ENCODE results near the gene DARS2. TPM values are rescaled to one million over a fixed set of nuclear protein-coding genes. Genes with fewer than 3 reads are reported as not detected.
"Not testable (repeated sequence)": the region's sequence is repeated elsewhere in the genome, so short reads cannot be mapped to it uniquely, and the experiment has no call there.

Gene DARS2
- polyA plus RNA-seq = 10 to 100 TPM in 2 of 4 donors, 1 to 10 TPM in 2; 5.1 to 22.3 (median 13.0) TPM
- long read RNA-seq, donor 1 = 0 reads
- long read RNA-seq, donor 2, partial matches to known transcripts = 207 of 560 reads
- long read RNA-seq, donor 2, other reads (novel, unspliced or antisense) = 352 of 560 reads
- long read RNA-seq, donor 3 = 0 reads
- long read RNA-seq, donor 4 = 0 reads
- long read RNA-seq, donor 5, partial matches to known transcripts = 6 of 6 reads
- long read RNA-seq, donor 5, other reads (novel, unspliced or antisense) = 0 of 6 reads
- long read RNA-seq, donor 6, partial matches to known transcripts = 0 of 1 reads
- long read RNA-seq, donor 6, other reads (novel, unspliced or antisense) = 0 of 1 reads
- long read RNA-seq, donor 7 = 0 reads
- long read RNA-seq, donor 8, partial matches to known transcripts = 19 of 85 reads
- long read RNA-seq, donor 8, other reads (novel, unspliced or antisense) = 66 of 85 reads
- long read RNA-seq, donor 9 = 0 reads
- long read RNA-seq, donor 10, partial matches to known transcripts = 319 of 966 reads
- long read RNA-seq, donor 10, other reads (novel, unspliced or antisense) = 644 of 966 reads

GRCh38 chr1:173824315-173825081 lies at the start of gene DARS2, which contains the start of gene CENPL:
Gene DARS2 (plus strand): TSS chr1:173824673. CDS start chr1:173825230, 557 bp downstream.
Gene CENPL (minus strand): TSS chr1:173824883. CDS start chr1:173811299, 13,584 bp downstream.
- no peak for FAIRE-seq
- 0% methylated on average over 52 to 55 of the region's 55 CpGs for WGBS, 3 donors
- peak within 1 kb of the TSS; percentile 56 to 76 (median 66) for H3K4me3 ChIP-seq (ENCODE audit: low read depth in 1 of 3, low read length in 3 of 3)
- peak; percentile 98 for DNase-seq
- H3K27me3 ChIP-seq (ENCODE audit: control insufficient read depth in 3 of 3, insufficient read depth in 3 of 3, low read length in 3 of 3) = no peaks in the 10 kb centered on the region
- peak within 1 kb of the TSS; percentile 74 to 95 (median 94) for H3K27ac ChIP-seq (ENCODE audit: low read depth in 1 of 3, low read length in 2 of 3)
- H3K9me3 ChIP-seq (ENCODE audit: control insufficient read depth in 2 of 2, insufficient read depth in 1 of 2, low read depth in 1 of 2, low read length in 1 of 2) = no peaks in the 10 kb centered on the region
- H3K36me3 ChIP-seq (ENCODE audit: control insufficient read depth in 3 of 3, insufficient read depth in 2 of 3, low read depth in 1 of 3, low read length in 3 of 3) = peaks cover 0 to 5% (median 0%) of the 10 kb centered on the region in 3 donors
- H3K4me1 ChIP-seq (ENCODE audit: control insufficient read depth in 3 of 3, insufficient read depth in 2 of 3, low read depth in 1 of 3, low read length in 2 of 3) = peaks cover 0 to 5% (median 0%) of the 10 kb centered on the region in 3 donors

- DNase-seq (no peak), FAIRE-seq (no peak)
- WGBS, 3 donors = 85 to 91% (median 86%) methylated on average over 5 of the region's 5 CpGs
- H3K4me3 ChIP-seq (ENCODE audit: low read depth in 1 of 3, low read length in 3 of 3) = no peak overlapping the region
- no peaks in the 10 kb centered on the region for H3K4me1 ChIP-seq (ENCODE audit: control insufficient read depth in 3 of 3, insufficient read depth in 2 of 3, low read depth in 1 of 3, low read length in 2 of 3)
- no peaks in the 10 kb centered on the region for H3K9me3 ChIP-seq (ENCODE audit: control insufficient read depth in 2 of 2, insufficient read depth in 1 of 2, low read depth in 1 of 2, low read length in 1 of 2)
- peaks cover 4 to 24% (median 11%) of the 10 kb centered on the region in 3 donors for H3K36me3 ChIP-seq (ENCODE audit: control insufficient read depth in 3 of 3, insufficient read depth in 2 of 3, low read depth in 1 of 3, low read length in 3 of 3)
- H3K27me3 ChIP-seq (ENCODE audit: control insufficient read depth in 3 of 3, insufficient read depth in 3 of 3, low read length in 3 of 3) = no peaks in the 10 kb centered on the region
- no peak overlapping the region for H3K27ac ChIP-seq (ENCODE audit: low read depth in 1 of 3, low read length in 2 of 3)
These were observed 48.8 kb upstream of the DARS2 start for GRCh38 chr1:173775578-173776226.

GRCh38 chr1:173779936-173780335 lies 44.5 kb upstream of the DARS2 start:
- no peak overlapping the region for H3K4me3 ChIP-seq (ENCODE audit: low read depth in 1 of 3, low read length in 3 of 3)
- no peaks in the 10 kb centered on the region for H3K27me3 ChIP-seq (ENCODE audit: control insufficient read depth in 3 of 3, insufficient read depth in 3 of 3, low read length in 3 of 3)
- no peaks in the 10 kb centered on the region for H3K4me1 ChIP-seq (ENCODE audit: control insufficient read depth in 3 of 3, insufficient read depth in 2 of 3, low read depth in 1 of 3, low read length in 2 of 3)
- no peak overlapping the region for H3K27ac ChIP-seq (ENCODE audit: low read depth in 1 of 3, low read length in 2 of 3)
- H3K9me3 ChIP-seq (ENCODE audit: control insufficient read depth in 2 of 2, insufficient read depth in 1 of 2, low read depth in 1 of 2, low read length in 1 of 2) = no peaks in the 10 kb centered on the region
- FAIRE-seq (no peak), DNase-seq (no peak)
- H3K36me3 ChIP-seq (ENCODE audit: control insufficient read depth in 3 of 3, insufficient read depth in 2 of 3, low read depth in 1 of 3, low read length in 3 of 3) = peaks cover 7 to 26% (median 21%) of the 10 kb centered on the region in 3 donors
- 98 to 99% (median 99%) methylated on average over 4 of the region's 4 CpGs for whole genome bisulfite sequencing, 3 donors

- Histone ChIP-seq H3K27me3 (ENCODE audit: control insufficient read depth in 3 of 3, insufficient read depth in 3 of 3, low read length in 3 of 3) (no peaks in the 10 kb centered on the region), H3K4me1 (ENCODE audit: control insufficient read depth in 3 of 3, insufficient read depth in 2 of 3, low read depth in 1 of 3, low read length in 2 of 3) (no peaks in the 10 kb centered on the region), H3K36me3 (ENCODE audit: control insufficient read depth in 3 of 3, insufficient read depth in 2 of 3, low read depth in 1 of 3, low read length in 3 of 3) (peaks cover 6 to 20% (median 20%) of the 10 kb centered on the region in 3 donors), H3K27ac (ENCODE audit: low read depth in 1 of 3, low read length in 2 of 3) (no peak overlapping the region), H3K4me3 (ENCODE audit: low read depth in 1 of 3, low read length in 3 of 3) (no peak overlapping the region), H3K9me3 (ENCODE audit: control insufficient read depth in 2 of 2, insufficient read depth in 1 of 2, low read depth in 1 of 2, low read length in 1 of 2) (no peaks in the 10 kb centered on the region)
- FAIRE-seq = no peak
- no peak for DNase-seq
- WGBS, 3 donors = 96% methylated on average over 7 of the region's 7 CpGs
These were observed 39.5 kb upstream of the DARS2 start for GRCh38 chr1:173784997-173785396.

- DNase-seq = no peak
- no peak overlapping the region for H3K4me3 ChIP-seq (ENCODE audit: low read depth in 1 of 3, low read length in 3 of 3)
- peaks cover 0 to 7% (median 5%) of the 10 kb centered on the region in 3 donors for H3K36me3 ChIP-seq (ENCODE audit: control insufficient read depth in 3 of 3, insufficient read depth in 2 of 3, low read depth in 1 of 3, low read length in 3 of 3)
- 96 to 98% (median 97%) methylated on average over 2 of the region's 2 CpGs for WGBS, 3 donors
- FAIRE-seq = no peak
- H3K4me1 ChIP-seq (ENCODE audit: control insufficient read depth in 3 of 3, insufficient read depth in 2 of 3, low read depth in 1 of 3, low read length in 2 of 3) = no peaks in the 10 kb centered on the region
- H3K27me3 ChIP-seq (ENCODE audit: control insufficient read depth in 3 of 3, insufficient read depth in 3 of 3, low read length in 3 of 3) = no peaks in the 10 kb centered on the region
- no peaks in the 10 kb centered on the region for H3K9me3 ChIP-seq (ENCODE audit: control insufficient read depth in 2 of 2, insufficient read depth in 1 of 2, low read depth in 1 of 2, low read length in 1 of 2)
- no peak overlapping the region for H3K27ac ChIP-seq (ENCODE audit: low read depth in 1 of 3, low read length in 2 of 3)
These were observed 34.6 kb upstream of the DARS2 start for GRCh38 chr1:173789841-173790240.

- Histone ChIP-seq H3K4me3 (ENCODE audit: low read depth in 1 of 3, low read length in 3 of 3) (no peak overlapping the region), H3K4me1 (ENCODE audit: control insufficient read depth in 3 of 3, insufficient read depth in 2 of 3, low read depth in 1 of 3, low read length in 2 of 3) (no peaks in the 10 kb centered on the region), H3K27me3 (ENCODE audit: control insufficient read depth in 3 of 3, insufficient read depth in 3 of 3, low read length in 3 of 3) (no peaks in the 10 kb centered on the region), H3K9me3 (ENCODE audit: control insufficient read depth in 2 of 2, insufficient read depth in 1 of 2, low read depth in 1 of 2, low read length in 1 of 2) (no peaks in the 10 kb centered on the region), H3K36me3 (ENCODE audit: control insufficient read depth in 3 of 3, insufficient read depth in 2 of 3, low read depth in 1 of 3, low read length in 3 of 3) (peaks cover 0 to 10% (median 0%) of the 10 kb centered on the region in 3 donors), H3K27ac (ENCODE audit: low read depth in 1 of 3, low read length in 2 of 3) (no peak overlapping the region)
- FAIRE-seq (no peak), DNase-seq (no peak)
These were observed 26.4 kb upstream of the DARS2 start for GRCh38 chr1:173798078-173798477.

GRCh38 chr1:173799995-173800394 lies 24.5 kb upstream of the DARS2 start:
- H3K9me3 ChIP-seq (ENCODE audit: control insufficient read depth in 2 of 2, insufficient read depth in 1 of 2, low read depth in 1 of 2, low read length in 1 of 2); H3K4me1 ChIP-seq (ENCODE audit: control insufficient read depth in 3 of 3, insufficient read depth in 2 of 3, low read depth in 1 of 3, low read length in 2 of 3); H3K27ac ChIP-seq (ENCODE audit: low read depth in 1 of 3, low read length in 2 of 3); H3K36me3 ChIP-seq (ENCODE audit: control insufficient read depth in 3 of 3, insufficient read depth in 2 of 3, low read depth in 1 of 3, low read length in 3 of 3); DNase-seq; H3K4me3 ChIP-seq (ENCODE audit: low read depth in 1 of 3, low read length in 3 of 3); FAIRE-seq; H3K27me3 ChIP-seq (ENCODE audit: control insufficient read depth in 3 of 3, insufficient read depth in 3 of 3, low read length in 3 of 3): not testable (repeated sequence)
- WGBS, 3 donors = 94 to 100% (median 95%) methylated on average over 1 of the region's 1 CpG

- FAIRE-seq = no peak
- H3K36me3 ChIP-seq (ENCODE audit: control insufficient read depth in 3 of 3, insufficient read depth in 2 of 3, low read depth in 1 of 3, low read length in 3 of 3) = peaks cover 0 to 16% (median 4%) of the 10 kb centered on the region in 3 donors
- DNase-seq = no peak
- H3K27me3 ChIP-seq (ENCODE audit: control insufficient read depth in 3 of 3, insufficient read depth in 3 of 3, low read length in 3 of 3) = no peaks in the 10 kb centered on the region
- no peak overlapping the region for H3K27ac ChIP-seq (ENCODE audit: low read depth in 1 of 3, low read length in 2 of 3)
- H3K9me3 ChIP-seq (ENCODE audit: control insufficient read depth in 2 of 2, insufficient read depth in 1 of 2, low read depth in 1 of 2, low read length in 1 of 2) = no peaks in the 10 kb centered on the region
- WGBS, 3 donors = 85 to 94% (median 87%) methylated on average over 2 of the region's 2 CpGs
- H3K4me1 ChIP-seq (ENCODE audit: control insufficient read depth in 3 of 3, insufficient read depth in 2 of 3, low read depth in 1 of 3, low read length in 2 of 3) = no peaks in the 10 kb centered on the region
- H3K4me3 ChIP-seq (ENCODE audit: low read depth in 1 of 3, low read length in 3 of 3) = no peak overlapping the region
These were observed 21.5 kb upstream of the DARS2 start for GRCh38 chr1:173802961-173803360.
